NCI-H345 treated with DMSO at 0.1 percent for 48 hours (cell line): Measurements from ENCODE around the gene CFAP47.
"Not testable (repeated sequence)": the region's sequence is repeated elsewhere in the genome, so short reads cannot be mapped to it uniquely, and the experiment has no call there.

ENCODE experiments used
- DNase-seq: peaks from one replicate; lab custom pipeline; 2025; ENCODE audit not compliant: unreplicated experiment; lab: John Stamatoyannopoulos, UW

The CFAP47 gene, protein sequence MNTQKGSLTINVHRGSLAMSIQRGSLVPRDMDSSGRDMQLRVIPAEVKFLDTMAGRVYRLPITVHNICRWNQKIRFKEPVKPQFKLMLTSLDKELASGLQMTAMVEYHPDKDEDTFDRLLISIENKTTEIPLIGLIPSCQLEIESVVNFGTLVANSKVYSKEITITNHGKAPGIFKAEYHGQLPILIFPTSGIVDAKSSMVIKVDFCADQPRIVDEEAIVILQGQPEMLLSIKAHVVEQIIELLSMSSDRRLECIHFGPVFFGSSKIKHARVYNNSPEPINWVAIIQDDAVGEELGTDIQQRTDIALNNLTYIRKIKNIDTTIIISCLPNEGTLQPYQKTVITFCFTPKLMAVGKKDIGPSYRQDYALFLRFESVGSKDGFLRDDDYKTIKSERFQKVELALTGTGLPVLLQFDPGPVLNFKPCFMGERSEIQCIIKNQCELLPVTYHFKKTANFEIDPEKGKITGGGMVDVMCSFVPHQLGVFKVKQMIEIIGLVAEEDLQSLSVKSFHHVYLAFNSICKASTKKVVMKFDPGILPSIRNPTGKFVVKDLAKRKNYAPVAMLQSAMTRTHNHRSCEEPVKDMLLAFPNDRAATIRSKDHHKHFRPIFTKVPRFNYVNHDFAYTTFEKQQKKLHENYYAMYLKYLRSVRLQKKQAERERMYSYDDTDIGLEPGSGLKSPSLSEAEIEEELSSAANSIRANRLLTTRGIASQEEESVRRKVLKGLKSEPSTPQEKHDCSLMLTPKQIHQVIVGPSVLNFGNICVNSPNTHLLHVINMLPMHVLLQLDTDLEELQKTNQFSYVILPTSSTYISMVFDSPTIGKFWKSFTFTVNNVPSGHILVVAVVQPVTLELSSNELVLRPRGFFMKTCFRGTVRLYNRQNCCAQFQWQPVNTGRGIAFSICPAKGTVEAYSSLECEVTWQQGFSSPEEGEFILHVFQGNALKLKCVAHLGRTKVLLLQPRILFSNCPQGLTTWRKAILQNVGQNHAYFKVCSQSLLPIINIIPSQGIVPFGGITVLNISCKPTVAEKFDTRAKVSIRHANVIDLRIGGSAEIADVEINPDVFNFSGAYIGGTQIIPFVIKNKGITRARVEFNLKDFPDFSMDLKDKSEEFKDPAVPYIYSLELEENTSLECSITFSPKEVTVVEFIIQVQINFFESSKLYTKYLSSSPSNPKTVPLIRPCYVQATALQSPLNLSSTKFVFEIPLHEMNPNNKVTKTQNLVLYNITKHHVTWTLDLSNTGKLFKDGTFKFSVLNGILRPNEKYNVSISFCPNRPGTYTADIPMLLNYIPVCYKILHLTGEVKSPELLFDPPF (N-terminal part only)

DNA sequence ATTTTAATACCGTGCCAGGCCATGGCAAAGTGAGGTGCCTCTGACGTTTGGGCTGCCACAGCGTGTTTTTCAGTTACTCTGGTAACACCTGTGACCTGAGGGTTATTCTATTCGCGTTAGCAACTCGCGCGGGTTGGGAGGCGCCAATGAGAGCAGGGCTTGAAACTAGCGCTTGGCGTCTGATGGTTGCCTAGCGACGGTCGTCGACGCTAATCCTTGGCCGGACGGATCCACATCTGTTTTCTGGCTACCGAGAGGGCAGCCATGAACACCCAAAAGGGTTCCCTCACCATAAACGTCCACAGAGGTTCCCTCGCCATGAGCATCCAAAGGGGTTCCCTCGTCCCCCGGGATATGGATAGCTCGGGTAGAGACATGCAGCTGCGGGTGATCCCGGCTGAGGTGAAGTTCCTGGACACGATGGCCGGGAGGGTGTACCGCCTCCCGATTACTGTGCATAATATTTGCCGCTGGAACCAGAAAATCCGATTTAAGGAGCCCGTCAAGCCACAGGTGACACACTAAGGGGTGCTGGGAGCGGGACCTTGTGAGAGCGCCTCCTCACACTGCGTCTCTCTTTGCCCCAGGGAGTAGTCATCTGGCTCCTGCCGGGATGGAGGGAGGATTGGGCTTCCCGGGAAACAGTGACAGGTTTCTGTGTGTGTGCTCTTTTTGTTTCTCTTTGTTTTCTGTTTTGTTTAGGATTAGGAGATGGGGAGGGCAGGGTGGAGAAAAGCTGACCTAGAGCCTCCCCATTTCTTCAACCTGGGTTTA lies at the start of gene CFAP47:
Gene CFAP47, plus strand, starts transcription at position 199 of the 774 bp plus-strand sequence. Its CDS starts 66 bp downstream, at position 265.
- no peak for DNase-seq

DNA sequence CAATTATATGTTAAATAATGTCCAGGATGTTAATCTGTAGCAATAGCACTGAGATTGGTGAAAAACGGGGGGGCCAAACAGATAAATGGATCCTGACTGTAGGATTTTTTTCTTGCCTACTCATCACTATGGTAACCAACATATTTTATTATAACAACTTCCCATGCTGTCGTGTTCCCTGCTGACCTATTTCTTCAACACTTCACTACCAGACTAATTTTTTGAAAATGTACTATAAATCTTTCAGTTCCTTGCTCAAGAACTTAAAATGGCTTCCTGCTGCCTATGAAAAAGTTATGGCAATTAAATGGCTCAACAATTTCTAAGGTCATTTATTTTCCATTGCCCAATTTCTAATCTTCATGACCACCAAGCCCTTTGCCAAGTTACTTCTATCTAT lies 38.9 kb upstream of the CFAP47 start:
- DNase-seq, result no peak

DNA sequence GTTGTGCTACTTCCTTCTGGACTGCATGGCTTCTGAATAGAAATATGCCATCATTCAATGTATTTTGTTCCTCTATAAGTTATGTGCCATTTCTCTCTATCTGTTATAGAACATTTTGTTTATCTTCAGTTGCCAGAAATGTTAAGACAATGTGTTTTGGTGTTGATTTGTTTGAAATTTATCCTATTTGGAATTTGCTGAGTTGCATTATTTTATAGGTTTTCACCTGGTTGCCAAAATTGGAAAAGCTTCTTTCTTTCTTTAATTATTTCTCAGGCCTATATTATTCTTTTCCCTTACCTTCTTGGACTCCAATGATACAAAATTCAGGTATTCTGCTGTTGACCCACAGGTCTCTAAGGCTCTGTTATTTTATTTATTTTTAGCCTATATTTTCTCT lies 33.4 kb upstream of the CFAP47 start:
- DNase-seq, result no peak

DNA sequence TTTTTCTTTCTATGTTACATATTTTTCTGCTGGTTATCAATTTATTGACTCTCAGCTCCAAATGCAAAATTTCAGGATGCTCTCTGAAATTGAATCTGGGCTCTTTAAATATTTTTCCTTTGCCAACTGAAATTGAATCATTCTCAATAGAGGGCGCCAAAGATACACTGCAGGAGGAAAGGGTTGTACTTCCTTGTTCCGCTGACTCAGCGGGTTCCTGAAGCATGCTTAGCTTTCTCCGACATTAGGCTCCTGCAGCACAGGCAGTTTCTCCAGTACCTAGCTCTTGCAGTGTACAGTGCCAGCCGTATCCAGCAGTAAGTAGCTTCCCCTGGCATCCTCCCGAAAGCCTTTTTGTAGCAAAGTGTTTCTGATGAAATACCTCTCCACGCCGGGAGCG lies 28.8 kb upstream of the CFAP47 start:
- DNase-seq, result no peak

DNA sequence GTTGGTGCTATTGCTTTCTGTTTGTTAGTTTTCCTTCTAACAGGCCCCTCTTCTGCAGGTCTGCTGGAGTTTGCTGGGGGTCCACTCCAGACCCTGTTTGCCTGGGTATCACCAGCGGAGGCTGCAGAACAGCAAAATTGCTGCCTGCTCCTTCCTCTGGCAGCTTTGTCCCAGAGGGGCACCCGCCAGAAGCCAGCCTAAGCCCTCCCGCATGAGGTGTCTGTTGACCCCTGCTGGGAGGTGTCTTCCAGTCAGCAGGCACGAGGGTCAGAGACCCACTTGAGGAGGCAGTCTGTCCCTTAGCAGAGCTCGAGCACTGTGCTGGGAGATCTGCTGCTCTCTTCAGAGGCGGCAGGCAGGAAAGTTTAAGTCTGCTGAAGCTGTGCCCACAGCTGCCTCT lies 67.3 kb downstream of the CFAP47 start:
- not testable (repeated sequence) for DNase-seq

DNA sequence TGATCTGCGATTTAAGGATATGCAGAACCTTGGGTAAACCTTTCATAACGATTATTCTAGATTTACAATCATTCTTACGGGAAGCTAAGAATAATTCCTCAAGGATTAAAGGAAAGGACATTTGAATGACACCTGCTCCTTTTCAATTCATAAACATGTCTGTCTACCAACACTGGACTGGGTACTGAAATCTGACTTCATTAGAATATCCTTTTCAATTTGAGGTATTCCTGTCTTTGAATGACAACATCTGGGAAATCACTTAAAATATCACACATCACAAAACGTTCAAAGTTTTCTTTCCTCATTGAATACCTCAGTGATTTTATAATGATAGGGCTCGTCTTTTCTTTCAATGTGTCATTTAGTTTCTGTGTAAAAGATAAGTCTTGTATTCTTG lies 87.7 kb downstream of the CFAP47 start:
- DNase-seq, result no peak

DNA sequence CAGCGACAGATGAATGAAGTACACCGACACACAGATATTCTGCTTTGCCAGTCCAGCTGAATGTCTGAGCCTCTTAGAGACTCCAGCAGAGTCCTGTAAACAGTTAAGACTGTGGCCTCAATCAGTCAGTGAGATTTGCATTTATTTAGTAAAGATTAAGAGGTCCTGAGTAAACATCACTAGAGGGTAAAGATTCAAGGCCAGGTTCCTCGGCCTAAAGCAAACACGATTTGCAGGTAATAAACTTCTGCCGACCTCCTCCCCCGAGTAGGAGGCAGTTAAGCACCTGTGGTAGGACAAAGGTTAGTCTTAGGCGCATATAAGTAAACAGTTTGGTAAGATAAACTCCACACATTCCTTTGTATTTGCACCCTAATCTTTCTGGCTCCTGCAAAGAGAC lies 99.6 kb downstream of the CFAP47 start:
- DNase-seq, result no peak

DNA sequence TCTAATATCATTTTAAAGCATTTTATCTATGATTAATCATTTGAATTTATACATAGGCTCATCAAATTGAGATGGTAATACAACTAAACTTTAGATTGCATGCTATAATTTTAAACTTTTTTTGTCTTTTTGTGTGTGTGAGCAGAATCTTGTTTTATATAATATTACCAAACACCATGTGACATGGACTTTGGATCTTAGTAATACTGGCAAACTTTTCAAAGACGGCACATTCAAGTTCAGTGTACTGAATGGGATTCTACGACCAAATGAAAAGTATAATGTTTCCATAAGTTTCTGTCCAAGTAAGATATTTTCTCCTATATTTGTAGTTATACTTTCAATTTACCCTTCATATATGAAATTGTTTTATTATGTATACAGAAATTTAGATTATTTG lies 116.0 kb downstream of the CFAP47 start:
- DNase-seq, result no peak

DNA sequence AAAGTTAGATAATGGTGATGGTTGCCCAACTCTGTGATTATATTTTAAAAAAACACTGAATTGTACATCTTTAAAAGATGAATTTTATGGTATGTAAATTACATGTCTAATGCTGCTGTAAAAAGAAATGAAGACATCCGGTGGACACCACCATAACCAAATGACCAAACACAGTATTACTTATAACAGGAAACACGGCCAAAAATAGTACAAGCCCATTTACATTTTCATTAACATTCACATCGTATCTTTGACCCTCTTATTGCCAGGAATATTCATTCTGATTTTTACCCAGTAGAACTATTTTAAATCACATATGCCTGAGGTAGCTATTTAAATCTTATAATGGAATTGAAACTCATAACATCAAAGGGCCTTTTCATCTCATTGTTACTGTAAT lies 143.2 kb downstream of the CFAP47 start:
- no peak for DNase-seq

DNA sequence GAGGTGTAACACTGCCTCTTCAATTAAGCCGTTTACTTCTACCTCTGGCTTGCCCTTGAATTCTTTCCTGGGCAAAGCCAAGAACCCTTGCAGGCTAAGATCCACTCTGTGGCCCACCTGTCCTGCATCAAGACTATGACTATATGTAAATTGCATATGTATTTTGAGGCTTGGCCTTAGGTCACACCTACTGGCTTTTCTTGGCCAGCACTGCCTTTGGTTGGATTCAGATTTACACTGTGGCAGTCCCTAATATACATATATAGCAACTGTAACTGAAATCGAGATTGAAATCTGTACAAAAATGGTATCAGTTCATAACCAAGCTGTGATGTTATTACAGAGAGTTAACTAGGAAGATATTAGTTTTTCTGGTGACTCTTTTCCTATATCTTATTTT lies 151.5 kb downstream of the CFAP47 start:
- no peak for DNase-seq

DNA sequence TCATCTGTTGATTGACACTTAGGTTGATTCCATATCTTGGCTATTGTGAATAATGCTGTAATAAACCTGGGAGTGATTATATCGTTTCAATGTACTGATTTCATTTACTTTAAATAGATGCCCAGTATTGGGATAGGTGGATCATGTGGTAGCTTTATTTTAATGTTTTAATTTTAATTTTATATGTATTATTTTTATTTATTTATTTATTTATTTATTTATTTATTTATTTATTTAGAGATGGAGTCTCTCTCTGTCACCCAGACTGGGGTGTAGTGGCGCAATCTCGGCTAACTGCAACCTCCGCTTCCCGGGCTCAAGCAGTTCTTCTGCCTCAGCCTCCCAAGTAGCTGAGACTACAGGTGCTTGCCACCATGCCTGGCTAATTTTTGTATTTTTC lies 155.5 kb downstream of the CFAP47 start:
- not testable (repeated sequence) for DNase-seq

DNA sequence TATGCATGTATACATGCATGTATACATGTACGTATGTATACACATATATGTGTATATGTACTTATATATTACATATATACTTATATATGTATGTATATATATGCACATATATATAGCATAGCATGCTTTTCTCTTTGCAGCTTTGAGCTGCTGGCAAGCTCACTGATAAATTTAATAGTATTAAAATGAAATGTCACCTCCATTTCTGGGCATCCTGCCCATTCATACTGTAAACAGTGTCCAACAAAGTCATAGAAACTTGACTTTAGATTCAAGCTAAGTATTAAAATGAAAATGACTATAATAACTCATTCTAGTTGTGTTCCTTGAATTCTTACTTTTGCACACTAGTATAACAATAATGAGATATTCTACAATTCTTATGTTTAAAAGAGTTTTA lies 163.7 kb downstream of the CFAP47 start:
- DNase-seq, result no peak

DNA sequence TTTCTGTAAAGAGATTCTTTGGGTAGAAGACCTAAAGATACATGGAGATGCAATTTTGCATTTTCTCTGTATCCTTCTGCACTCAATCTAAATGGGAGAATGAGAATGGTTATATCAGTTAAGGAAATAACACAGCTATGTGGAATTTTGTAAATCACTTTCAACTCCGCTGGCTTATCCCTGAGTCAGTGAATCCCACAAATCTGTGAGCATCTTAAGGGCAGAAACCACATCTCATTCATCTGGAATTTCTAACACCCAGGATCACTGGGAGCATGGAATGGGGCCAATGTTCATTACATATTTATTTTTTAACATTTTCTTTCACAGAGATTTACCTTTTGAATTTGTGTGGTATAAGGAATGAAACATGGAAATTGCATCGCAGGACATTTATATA lies 167.8 kb downstream of the CFAP47 start:
- no peak for DNase-seq

DNA sequence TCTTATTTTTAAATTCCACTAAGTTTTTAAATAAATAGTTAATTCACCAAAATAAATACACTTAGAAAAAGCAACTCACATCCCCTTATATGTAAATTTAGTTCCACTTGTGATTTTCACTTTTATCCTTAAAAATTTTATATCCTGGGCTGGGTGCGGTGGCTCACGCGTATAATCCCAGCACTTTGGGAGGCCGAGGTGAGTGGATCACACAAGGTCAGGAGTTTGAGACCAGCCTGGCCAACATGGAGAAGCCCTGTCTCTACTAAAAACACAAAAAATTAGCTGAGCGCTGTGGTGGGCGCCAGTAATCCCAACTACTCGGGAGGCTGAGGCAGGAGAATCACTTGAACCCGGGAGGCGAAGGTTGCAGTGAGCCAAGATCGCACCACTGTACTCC lies 169.4 kb downstream of the CFAP47 start:
- DNase-seq, result not testable (repeated sequence)

DNA sequence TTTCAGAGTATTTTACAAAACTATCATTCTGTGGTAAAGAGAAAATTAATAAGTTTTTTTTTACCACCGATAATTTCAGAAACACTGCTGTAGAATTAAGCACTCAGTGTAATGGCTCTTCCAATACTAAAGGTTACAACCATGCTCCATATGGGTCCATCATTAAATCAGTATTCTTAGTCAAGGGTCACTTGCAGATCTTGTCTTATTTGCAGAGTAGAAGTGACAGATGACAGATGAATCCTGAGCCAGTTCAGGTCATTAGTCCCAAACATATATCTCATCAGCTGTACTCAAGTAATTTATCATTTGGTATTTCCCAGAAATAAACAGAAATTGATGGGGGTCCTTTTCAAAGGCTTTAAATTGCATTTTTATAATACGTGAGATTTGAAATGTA lies 182.9 kb downstream of the CFAP47 start:
- no peak for DNase-seq

DNA sequence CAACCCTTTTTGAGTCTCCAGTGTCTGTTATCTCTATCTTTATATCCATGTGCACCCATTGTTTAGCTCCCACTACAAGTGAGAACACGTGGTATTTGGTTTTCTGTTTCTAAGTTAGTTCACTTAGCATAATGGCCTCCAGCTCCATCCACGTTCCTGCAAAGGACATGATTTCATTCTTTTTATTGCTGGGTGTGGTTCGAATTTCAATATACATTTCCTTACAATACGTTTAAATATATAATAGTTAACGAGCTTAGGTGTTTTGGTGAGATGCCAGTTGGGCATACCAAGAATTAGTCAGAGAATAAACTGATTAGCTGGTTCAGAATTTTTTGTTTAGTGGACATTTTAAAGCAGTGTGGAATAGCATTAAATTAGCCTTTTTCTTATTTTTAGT lies 196.7 kb downstream of the CFAP47 start:
- DNase-seq, result no peak

DNA sequence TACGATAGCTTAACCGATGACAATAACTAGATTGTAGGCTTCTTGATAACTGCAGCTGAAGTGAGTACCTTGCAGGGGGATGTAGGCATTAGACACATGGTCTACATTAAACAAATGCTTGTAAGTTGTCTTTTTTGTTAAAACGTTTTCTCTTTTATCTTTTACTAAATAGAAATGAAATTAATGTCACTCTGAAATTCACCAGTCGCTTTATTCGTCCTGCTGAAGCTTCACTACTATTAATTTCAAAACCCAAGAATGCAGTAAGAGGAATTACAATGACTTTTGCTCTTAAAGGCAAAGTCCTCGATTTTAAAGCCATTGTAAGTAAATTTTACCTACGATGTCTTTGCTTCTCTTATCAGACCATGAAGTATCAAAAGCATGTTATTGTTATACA lies 239.7 kb downstream of the CFAP47 start:
- DNase-seq, result no peak

DNA sequence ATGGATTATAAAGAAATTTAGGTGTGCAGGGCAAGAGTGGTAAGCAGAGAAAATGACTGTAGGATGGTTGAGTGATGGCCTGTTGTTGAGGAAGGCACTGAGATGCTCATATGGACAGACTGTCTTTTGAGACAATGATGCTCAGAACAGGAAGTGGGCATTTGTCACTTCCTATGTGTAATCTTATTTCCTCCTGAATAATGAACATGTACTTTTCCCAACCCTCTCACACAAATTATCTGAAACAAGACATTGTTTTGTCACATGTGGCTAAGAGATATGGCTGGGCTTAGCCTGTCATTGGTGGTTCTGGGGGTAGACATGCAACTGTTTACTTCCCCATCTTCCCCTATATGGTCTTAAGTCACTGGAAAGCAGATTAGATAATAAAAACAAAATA lies 240.5 kb downstream of the CFAP47 start:
- DNase-seq, result no peak

DNA sequence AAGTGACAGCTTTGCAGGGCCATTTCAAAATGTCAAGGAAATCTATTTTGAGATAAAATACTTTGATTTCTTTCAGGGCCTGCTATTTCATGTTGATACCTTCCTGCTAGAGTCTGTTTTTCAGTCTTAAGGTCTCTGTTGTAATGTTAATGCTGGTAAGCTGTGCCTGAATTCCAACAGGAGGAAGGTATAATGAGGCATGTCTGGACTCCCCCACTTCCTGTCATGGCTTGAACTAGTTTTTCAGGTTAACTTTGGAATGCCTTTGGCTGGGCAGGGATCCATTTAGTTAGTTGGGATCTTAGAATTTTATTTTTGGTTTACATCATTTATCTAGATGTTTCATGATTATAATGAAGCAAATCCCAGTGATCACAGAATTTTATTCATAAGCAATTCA lies 279.0 kb downstream of the CFAP47 start:
- DNase-seq, result no peak

DNA sequence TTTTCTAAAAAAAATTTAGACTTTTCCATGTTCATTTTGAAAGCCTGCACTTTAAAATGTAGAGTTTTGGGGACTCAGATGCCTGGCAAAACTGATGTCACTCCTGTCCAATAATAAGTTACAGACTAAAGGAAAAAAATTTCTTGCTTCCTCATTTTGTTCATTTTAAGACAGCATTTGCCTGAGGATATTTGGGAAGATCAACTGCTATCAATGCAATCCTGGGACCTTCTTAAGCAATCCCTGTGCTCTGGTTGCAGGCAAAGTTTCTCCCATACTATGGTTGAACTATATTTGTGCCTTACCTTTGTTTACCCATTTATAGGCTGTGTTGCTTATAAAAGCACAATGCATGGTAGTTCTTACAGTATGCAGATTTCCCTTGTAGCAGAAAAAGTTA lies 280.4 kb downstream of the CFAP47 start:
- DNase-seq, result no peak

DNA sequence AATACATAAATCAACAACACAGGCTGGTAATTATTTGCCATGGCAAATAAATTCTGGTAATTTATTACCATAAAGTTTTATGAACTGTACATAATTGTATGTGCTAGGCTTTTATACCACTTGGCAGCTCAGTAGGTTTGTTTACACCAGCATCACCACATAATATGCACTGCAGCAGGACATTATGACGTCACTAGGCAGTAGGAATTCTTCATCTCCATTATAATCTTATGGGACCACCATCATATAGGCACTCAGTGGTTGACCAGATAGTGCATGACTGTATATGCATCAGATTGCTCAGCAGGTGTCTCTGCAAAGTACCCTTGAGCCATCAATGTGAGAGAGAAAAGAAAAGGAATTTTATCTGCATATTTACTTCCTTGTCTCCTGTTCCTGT lies 295.4 kb downstream of the CFAP47 start:
- DNase-seq, result no peak
